Stimulated activated CD4-positive, alpha-beta T cell treated with anti-CD3 and anti-CD28 coated beads, Interleukin-1b, Interleukin-23, amount 100 ng/mL, for 4 hours (primary cell): ENCODE measurements around the gene OTULINL.

Source experiments
- DNase-seq, 2 donors: peaks; one replicate each; pipeline ENCODE4 v3.0.0-alpha.2; 2020; ENCODE audit warnings: low read depth in 2 of 2

OTULINL gene

GRCh38 chr5:14600846-14601245 lies 19.3 kb downstream of the OTULINL start:
- DNase-seq: no peak

GRCh38 chr5:14603141-14603540 lies 21.5 kb downstream of the OTULINL start:
- DNase-seq: no peak

- no peak for DNase-seq
Observed at GRCh38 chr5:14607104-14607503, 25.5 kb downstream of the OTULINL start.

- no peak for DNase-seq
Observed at GRCh38 chr5:14608169-14608568, 26.6 kb downstream of the OTULINL start.

GRCh38 chr5:14611737-14612136 lies 30.1 kb downstream of the OTULINL start:
- no peak for DNase-seq

GRCh38 chr5:14614490-14614889 lies 32.9 kb downstream of the OTULINL start:
- no peak for DNase-seq

GRCh38 chr5:14615365-14615764 lies 33.8 kb downstream of the OTULINL start:
- DNase-seq: no peak

- DNase-seq: no peak
Observed at GRCh38 chr5:14617441-14617840, 35.8 kb downstream of the OTULINL start.

GRCh38 chr5:14627270-14627669 lies 45.7 kb downstream of the OTULINL start:
- DNase-seq: no peak

GRCh38 chr5:14628346-14628745 lies 46.8 kb downstream of the OTULINL start:
- DNase-seq: peak; percentile 15 to 16

- no peak for DNase-seq
Observed at GRCh38 chr5:14630671-14631070, 49.1 kb downstream of the OTULINL start.

- DNase-seq: no peak
Observed at GRCh38 chr5:14635656-14636055, 54.1 kb downstream of the OTULINL start.

GRCh38 chr5:14640765-14641164 lies 59.2 kb downstream of the OTULINL start:
- DNase-seq: no peak

- DNase-seq: no peak
Observed at GRCh38 chr5:14644623-14645237, 63.1 kb downstream of the OTULINL start.

GRCh38 chr5:14650052-14650451 lies 68.5 kb downstream of the OTULINL start:
- no peak for DNase-seq

GRCh38 chr5:14655146-14655741 lies 73.7 kb downstream of the OTULINL start:
- DNase-seq: no peak

- DNase-seq: no peak
Observed at GRCh38 chr5:14656898-14657297, 75.3 kb downstream of the OTULINL start.

- no peak for DNase-seq
Observed at GRCh38 chr5:14659821-14660607, 78.4 kb downstream of the OTULINL start.

GRCh38 chr5:14660833-14661232 lies 79.2 kb downstream of the OTULINL start:
- no peak for DNase-seq
